Keratinocyte (primary cell): ENCODE measurements around the gene GARRE1.

Experiments used
- CTCF ChIP-seq, 3 experiments: IDR thresholded peaks in 1 of 3; conservative IDR thresholded peaks in 1 of 3; optimal IDR thresholded peaks in 1 of 3; 2 replicates in 2 of 3; 3 replicates in 1 of 3; pipeline versions ENCODE3 to v1.5.1; 2011; ENCODE audit warnings: low read length in 3 of 3, mild to moderate bottlenecking in 3 of 3, moderate library complexity in 2 of 3, control low read depth in 1 of 3, inconsistent platforms in 1 of 3; ENCODE audit not compliant: insufficient read depth in 2 of 3; ENCODE audit errors: extremely low read depth in 1 of 3
- EZH2 ChIP-seq: IDR thresholded peaks from one replicate; pipeline ENCODE4 v1.6.1; 2012; ENCODE audit warnings: inconsistent platforms, mild to moderate bottlenecking, low read length, moderate library complexity

DNA sequence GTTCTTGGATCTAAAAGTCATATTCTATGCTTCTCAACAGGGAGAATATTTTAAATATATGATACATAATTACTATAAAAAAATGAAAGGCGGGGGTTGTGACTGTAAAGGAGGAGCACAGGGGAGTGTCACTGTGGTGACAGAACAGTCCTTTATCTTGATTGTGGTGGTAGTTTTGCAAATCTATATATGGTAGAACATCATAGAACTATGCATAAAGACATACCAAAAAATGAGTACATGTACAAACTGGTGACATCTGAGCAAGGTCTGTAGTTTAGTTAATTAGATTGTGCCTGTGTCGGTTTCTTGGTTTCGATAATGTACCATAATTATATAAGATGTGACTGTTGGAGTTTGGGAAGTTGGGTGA, 38.7 kb upstream of the GARRE1 start:
- TF ChIP-seq CTCF (optimal IDR thresholded peaks at IDR 0.05 in 1 of 3, IDR thresholded peaks at IDR 0.05 in 1 of 3, conservative IDR thresholded peaks at IDR 0.05 in 1 of 3; ENCODE audit: extremely low read depth in 1 of 3, insufficient read depth in 2 of 3, low read length in 3 of 3) (no peak), EZH2 (no peak)
